KG1 (cell line): ENCODE results near the gene LRRC7.

Source experiments
- DNase-seq: peaks from one replicate; lab custom pipeline; 2025; lab: John Stamatoyannopoulos, UW

Gene LRRC7

DNA sequence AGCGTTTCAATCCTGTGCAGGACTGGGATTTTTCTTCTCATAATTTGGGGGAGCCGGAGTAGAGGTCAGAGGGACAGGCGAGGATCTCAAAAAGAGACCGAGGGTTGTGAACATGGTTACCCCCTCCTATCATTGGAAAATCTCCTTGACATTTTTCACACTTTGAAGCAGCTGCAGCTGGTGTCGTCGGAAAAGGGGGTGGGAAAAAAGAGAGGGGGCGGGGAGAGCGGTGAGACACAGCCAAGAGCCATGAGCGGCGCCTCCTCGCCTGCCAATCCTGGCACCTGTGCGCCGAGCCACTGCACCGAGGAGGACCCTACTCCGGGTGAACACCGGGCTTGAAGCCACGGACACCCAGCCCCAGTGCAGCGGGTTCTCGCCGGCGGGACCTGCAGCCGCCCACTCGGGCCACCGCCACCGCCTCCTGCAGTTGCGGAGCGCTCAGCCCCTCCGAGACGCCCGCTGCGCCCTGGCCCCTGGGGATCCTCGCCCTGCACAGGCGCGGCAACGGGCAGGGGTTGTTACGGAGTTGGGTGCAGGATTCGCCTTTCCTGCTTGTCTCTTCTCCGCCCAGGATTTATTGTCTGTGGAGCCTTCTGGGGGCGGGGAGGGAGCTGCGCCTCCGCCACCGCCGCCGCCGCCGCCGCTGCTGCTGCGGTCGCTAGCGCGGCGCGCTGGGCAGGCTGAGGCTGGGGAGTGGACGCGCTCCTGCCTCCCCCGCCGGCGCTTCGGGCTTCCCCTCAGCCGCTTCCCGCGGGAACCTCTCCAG is at the start of gene LRRC7:
LRRC7 (plus strand) TSS at position 271 of the 769 bp plus-strand sequence. CDS start 718 bp downstream, outside the sequence.
- DNase-seq, result no peak

DNA sequence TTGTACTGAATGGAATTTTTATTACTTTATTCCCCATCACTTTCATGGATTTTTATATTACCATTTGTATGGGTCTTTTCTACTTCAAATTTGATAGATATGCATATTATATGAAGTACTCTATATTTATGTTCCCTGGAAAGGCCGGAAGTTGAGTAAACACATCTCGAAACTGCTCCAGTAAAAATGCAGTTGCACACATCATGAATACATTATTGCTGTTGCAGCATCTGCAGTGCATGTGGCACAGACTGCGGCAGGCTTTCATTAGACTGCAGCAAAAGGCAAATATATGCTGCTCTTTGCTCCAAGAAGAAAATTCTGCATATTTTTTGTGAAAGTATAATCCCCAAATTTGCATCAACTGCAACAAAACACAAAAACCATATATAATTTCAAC is 48.7 kb upstream of the LRRC7 start:
- no peak for DNase-seq

DNA sequence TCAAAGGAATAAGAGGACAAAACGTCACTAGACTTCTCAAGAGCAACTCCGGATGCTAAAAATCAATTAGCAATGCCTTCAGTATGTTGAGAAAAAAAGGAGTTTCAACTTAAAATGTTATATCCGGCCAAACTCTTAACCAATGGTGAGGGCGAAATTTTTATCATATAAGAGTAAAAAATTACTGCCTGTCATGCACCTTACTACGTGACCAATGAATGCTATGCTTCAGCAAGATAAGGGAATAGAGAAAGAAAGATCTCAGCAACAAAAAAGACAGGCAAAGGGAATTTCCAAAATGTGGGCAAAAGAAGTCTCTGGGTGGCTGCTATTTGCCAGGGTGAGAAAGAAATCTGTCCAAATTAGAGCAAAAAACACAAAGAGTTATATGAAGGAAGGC is 47.4 kb upstream of the LRRC7 start:
- DNase-seq, result no peak

DNA sequence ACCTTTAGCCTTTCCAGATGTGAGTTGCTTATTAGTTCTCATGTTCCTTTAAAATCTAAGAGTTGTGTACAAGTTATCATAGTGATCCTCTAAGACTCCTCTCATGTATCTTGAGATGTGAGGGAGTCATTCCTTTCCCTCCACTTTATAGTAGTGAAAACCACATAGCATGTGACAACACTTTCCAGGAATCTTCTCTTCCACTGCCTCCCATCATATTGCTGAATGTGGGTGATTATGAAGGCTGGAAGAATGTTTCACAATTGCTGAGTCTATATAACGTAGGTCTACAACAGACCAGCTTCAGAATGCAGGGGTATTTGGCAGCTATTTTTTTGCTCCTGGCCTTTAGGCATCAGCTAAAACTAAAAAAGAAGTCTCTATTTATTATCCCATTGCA is 44.7 kb upstream of the LRRC7 start:
- DNase-seq, result no peak

DNA sequence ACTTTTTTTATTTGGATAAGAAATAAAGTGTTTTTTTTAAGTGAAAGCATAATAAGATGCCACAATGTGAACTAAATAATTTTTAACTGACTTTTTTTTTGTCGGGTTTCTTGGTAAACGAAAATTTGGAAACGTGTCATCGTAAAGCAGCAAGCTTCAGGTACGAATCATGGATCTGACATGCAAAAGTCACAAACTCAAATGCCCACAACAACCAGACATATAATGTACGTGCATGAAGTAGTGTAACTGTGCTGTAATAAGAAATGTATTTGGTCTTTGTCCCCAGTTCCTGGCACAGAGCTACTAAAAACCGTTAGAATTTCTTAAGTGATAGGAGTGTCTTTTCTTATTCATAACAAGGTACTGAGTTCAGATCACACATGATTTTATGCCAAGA is 44.3 kb upstream of the LRRC7 start:
- DNase-seq, result no peak

DNA sequence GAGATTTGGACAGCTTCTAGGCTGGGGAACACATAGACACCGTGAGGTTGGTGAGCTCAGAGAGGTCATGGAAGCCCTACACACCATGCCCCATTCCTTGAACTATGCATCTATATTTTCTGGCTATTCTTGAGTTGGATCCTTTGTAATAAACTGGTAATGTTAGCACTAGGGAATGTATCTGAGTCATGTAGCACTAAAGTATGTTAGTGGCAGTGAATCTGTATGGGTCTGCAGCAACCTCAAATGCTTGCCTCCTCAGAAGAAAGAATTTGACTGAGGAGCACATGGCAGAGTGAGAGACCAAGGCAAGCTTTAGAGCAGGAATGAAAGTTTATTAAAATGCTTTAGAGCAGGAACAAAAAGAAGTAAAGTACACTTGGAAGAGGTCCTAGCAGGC is 43.7 kb upstream of the LRRC7 start:
- DNase-seq, result no peak

DNA sequence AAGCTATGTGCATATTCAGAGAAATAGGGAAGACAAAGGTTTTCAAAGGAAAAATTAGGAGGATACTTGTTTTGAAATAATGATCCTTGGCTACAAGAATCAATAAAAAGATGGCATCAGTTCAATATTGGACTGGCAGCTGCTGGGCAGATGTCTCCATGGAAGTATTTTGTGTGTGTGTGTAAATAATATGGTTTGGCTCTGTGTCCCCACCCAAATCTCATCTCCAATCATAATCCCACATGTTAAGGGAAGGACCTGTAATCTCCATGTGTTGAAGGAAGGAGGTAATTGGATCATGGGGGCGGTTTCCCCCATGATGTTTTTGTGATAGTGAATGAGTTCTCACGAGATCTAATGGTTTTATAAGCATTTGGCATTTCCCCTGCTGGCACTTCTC is 40.4 kb upstream of the LRRC7 start:
- DNase-seq, result no peak

DNA sequence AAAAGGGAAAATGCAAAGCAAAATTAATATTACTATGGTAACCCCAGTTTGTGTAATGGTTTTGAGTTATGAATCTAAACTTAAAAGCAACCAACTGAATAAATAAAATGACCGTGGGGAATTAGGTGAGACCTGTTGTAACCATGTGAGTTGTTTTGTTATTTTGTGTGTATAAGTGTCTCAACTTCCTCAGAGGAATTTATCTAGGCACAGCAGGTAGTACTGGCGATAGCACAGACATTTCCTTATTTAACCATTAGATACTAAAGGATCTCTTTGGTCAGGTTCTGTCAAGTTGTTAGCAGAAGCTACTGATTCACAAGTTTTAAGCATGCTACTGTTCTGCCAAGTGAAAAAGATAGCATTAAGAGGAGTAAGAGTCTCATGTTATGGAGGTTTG is 39.3 kb upstream of the LRRC7 start:
- DNase-seq, result no peak

DNA sequence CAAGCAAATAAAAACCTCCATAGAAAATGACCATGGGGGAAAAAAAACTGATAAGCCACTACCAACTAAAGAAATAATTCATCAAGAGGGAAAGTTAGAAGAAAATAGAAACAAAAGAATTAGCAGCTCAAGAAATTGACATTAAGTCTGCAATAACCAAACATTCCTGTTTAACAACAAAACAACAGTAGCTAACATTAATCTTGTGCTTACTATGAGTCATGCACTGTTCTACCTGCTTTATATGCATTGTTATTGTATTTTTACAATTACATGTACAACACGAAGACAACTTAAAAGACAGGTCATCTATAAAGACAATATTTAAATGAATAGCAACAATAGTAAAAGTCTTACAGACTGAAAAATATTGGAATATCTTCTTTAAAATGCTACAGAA is 34.4 kb upstream of the LRRC7 start:
- DNase-seq, result no peak

DNA sequence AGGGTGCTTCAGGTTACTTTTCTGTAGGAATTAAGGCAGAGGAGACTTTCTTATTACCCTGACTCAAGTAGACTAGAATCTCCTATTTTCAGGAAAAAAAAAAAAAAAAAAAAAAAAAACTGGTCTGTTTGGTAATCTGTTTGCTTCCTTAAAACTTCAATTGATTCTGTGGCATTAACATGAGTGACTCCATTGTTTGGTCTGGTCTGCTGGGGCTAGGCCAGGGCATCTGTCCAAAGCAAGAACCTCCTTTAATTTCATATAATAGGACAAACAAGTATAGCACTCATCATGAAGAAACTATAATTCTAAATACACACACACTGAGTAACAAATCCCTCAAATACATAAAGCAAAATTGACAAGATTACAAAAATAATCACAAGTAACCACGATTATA is 32.9 kb upstream of the LRRC7 start:
- DNase-seq, result no peak

DNA sequence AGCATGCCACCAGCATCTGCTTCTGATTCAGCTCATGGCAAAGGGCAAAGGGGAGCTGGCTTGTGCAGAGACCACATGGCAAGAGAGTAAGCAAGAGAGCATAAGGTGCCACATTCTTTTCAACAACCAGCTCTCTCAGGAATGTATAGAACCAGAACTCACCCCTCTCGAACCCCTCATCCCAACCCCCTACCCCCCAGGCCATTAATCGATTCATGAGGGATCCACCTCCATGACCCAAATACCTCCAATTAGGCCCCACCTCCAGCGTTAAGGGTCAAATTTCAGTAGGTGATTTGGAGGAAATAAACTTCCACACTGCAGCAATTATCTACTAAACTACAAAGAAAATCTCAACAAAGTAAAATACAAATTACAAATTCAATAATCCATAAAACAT is 32.2 kb upstream of the LRRC7 start:
- no peak for DNase-seq

DNA sequence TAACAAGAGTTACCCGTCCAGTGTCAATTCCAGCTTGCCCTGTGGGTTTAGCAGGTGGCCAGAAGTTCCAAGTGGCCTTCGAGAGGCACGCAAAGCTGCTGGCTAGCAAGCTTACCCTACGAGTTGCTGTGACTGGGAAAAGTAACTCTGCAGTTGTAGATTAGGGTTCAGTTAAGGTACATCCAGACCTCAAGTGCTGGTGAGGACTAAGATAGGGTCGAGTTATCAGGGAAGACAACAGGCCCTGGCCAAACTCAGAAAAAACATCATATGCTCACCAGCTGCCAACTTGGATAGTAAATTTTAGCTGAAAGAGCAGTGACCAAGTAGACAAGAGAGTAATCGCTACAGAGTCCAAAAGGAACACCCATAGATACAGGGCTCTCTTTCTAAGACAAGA is 27.7 kb upstream of the LRRC7 start:
- DNase-seq, result no peak

DNA sequence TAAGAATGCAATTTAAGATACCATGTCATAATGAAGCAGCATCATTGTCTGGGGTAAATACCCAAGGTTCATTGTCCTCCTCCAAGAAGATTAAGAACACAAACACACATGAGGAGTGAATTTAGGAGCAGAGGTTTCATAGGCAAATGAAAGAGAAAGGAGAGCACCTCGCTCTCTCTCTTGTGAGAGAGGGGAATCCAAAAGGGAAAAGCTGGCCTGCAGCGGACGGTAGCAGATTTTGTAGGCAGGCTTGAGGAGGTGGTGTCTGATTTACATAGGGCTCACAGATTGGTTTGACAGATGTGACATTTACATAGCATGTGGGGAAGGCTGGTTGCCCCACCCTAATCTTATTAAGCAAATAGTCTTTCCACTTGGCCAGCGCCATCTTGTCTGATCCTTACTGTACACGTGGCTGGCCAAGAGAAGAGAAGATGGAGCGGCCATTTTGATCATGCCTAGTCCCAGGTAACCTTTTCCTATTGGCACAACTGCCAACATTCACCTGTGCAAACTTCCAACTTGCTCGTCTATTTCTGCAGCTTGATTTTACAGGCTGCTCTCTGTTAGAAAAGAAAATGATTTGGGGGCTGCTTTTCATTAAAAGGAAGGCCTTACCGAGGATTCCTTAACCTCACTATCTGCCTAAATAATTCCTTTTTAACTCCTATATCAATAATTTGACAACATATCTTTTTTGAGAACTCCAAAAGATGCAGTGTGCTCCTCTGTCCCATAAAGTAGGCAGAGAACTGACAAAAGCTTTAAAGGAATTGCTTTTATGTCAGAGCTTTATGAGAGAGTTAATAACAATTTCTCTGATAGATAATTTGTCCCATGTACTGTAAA is 16.0 kb upstream of the LRRC7 start:
- no peak for DNase-seq

DNA sequence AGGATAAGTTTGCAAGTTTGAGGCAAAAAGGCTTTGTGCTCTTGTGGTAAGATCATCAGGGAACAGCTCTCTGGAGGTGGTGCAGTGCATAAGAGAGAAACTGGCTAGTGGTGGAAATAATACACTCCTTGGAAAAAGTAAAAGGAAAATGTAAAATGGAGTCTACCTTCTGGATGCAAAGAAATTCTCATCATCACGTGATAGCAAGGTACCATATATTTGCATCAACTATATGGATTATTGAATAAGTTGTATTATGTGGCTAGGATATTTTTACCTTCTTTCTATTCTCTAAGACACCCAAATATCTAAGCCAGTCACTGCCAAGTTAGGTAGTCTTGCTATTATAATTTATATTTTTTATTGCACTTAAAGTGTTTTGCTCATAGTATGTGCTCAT is 14.0 kb upstream of the LRRC7 start:
- no peak for DNase-seq

DNA sequence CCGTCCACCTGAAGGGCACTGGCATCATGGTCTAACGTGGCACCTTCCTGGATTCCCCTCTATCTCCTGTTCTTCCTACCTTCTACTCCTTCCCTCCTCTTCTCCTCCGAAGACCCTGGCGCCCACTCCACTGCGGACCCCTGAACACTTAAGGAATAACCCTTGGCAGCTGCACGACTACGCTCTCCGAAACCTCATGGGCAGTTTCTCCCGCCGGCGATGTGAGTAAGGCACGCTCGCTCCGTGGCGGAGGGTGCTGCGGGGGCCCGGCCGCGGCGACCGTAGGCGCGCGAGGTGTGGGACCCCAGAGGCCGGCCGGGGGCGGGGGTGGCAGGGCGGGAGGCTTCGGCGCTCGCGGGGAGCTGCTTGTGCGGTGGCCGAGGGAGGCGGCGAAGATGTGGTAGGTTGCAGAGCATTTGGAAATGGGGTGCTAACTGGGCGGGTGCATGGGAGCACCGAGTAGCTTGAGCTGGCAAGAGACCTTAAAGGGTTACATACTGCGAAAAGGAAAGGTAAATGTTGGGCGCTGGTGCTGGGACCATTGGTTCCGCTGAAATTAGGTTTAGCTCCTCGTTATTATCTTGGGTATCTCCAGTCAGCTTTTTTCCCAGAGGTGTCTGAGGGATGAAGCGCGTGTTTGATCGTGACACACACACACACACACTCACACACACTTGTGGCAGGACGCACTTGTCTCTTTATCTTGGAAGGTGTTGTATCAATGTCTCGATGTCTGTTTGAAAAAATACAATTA is 876 bp downstream of the LRRC7 start:
- peak; percentile 7 for DNase-seq

DNA sequence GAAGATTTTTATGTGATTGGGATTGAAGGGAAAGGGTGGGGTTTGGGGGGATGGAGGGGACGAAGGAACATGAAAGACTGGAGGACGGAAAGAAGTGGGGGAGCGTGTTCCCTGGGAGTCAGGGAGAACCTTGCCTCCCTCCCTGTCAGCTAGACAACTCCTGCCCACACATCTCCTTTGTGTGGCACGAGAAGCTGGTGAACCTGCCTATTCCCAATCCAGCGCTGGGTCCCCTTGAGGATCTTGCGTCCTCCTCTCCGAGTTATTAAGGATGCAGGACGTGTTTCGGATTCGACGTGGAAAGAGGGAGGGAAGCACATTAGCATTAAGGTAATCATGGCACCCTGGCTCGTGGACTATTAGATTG is 1.4 kb downstream of the LRRC7 start:
- no peak for DNase-seq

DNA sequence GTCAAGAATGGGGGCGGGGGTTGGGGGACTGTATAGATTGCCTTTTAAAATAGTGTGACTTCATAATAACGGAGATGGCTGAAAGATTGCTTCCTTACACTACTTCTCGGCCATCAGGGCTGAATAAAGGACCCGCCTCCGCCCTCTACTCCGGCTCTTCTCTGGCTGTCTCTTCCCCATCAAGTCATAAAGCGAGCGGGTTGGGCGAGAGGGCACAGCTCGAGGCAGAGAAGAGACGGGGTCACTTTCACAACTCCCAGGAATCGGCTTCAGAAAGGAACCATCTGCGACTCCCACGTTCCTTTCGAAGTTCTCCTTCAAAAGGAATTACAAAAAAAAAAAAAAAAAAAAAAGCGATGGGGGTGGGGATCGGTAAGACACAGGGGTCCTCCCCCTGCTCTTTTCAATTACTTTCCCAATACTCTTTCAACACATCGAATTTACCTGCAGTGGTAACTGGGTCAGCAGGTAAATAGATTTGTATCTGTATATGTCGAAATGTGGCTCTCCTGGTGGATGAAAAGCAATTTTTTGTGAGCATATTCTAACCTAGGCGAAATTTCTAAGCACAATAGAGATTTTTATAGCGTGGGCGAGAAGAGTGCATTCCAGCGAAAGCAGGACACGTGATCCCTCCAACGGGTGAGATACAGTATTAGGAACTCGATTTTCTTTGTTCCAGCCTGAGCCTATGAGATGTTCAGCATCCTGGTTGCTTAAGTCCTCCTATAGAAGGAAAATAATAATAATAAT is 2.0 kb downstream of the LRRC7 start:
- DNase-seq, result no peak

DNA sequence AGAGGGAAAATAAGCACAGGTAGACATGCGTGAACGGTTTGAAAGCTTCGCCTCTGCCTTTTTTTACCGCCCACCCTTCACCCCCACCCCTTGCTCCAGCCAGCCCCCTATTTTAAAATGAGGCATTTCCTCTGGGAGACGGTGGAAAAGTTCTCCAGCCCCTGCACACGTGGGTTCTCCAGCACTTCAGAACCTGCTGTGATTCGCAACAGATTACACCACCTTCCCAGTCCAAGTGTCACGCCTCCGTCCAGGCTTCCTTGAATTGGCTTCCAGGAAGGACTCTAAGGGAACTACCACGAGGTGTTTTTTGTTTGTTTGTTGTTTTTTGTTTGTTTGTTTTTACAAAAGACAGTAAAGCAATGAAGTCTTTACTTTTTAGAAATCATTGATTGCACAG is 2.6 kb downstream of the LRRC7 start:
- DNase-seq, result no peak

DNA sequence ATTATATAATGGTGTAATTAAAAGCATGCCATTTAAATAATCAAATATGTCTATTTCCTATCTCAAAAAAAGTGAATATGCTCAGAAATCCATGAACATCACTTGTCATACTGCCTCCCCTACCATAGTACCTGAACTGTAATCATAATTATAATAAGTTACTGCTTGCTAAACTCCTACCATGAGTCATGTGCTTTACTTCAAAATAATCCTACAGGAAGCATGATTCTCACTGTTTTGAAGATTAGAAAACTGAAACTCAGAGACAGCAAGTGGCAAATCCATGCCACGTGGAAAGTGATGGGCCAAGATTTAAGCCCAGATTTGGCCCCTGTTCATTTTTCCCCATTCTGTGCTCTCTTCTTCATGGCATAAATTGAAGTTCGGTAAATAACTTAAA is 5.2 kb downstream of the LRRC7 start:
- DNase-seq, result no peak

DNA sequence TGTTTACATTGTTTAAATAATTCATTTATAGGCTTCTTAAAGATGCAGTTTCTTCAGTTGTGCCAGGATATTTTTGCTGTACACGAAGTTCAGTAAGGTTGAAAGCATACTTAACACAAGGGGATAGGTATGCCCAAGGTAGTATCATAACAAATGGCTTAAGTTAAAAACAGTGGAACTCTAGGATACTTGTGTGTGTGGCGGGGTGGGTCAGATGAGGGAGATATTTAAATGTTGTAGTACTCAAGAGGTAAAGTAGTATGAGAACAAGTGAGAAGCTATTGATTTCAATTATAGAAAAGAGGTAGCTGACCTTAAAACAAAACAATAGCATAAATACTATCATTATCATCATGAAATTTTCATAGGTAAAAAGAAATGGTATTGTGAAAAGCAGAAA is 6.2 kb downstream of the LRRC7 start:
- DNase-seq, result no peak

DNA sequence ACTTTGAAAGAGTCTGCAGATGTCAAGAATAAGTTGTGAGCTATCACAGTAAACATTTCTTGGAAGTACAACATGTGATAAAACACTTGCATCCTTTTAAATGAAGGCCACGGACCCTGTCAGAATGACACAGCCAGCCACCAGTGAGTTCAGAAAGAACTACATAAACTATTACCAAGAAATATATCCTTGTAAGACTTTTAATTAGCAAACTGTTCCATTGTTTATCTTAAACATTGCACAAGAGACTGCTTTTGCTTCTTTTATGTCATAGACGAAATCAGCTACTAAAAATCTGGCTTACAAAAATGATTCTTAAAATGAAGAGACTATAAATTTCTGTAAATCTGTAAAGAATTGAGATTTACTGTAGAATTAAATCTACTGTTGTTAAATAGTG is 17.9 kb downstream of the LRRC7 start:
- no peak for DNase-seq

DNA sequence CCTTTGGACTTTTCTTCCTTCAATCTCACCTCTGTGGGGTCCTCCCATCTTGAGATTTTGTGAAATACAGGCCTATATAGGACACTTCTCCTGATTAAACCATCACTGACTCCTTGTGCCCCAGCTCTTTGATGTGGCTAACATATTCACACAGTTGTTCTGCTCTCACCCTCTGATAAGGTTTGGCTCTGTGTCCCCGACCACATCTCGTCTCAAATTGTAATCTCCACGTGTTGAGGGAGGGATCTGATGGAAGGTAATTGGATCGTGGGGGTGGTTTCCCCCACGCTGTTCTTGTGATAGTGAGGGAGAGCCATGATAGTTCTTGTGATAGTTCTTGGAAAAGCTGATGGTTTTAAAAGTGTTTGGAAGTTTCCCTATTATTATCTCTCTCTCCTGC is 19.7 kb downstream of the LRRC7 start:
- DNase-seq, result no peak
